ENCODE measurements around the gene GABARAPL2. TPM values are rescaled to one million over a fixed set of nuclear protein-coding genes. Genes with fewer than 3 reads are reported as not detected.
A peak's percentile ranks its signal among the peaks of the same experiment; 100 is the strongest.

The GABARAPL2 gene
- total RNA-seq, 3 donors from 2014 or later = 51.2 to 56.0 (median 53.7) TPM

GRCh38 chr16:75622761-75623605 lies 56.8 kb downstream of the GABARAPL2 start, which contains the start of gene ADAT1:
Gene ADAT1, minus strand, starts transcription at chr16:75623281. Its CDS starts 2,482 bp downstream, at chr16:75620799.
- no peaks in the 10 kb centered on the region for H3K27me3 Mint-ChIP-seq (ENCODE audit: low read depth)
- DNase-seq = peak; percentile 96
- peak; percentile 92 to 94 for ATAC-seq
- no peaks in the 10 kb centered on the region for H3K9me3 Mint-ChIP-seq
- peak within 1 kb of the TSS; percentile 94 for H3K4me3 Mint-ChIP-seq
- peaks cover 48% of the 10 kb centered on the region for H3K36me3 Mint-ChIP-seq (ENCODE audit: insufficient read depth)
- H3K4me1 Mint-ChIP-seq (ENCODE audit: low read depth) = peaks cover 52% of the 10 kb centered on the region

GRCh38 chr16:75624921-75625334 lies 58.7 kb downstream of the GABARAPL2 start:
- Mint-ChIP-seq H3K27me3 (ENCODE audit: low read depth) (no peaks in the 10 kb centered on the region), H3K4me3 (no peak overlapping the region), H3K4me1 (ENCODE audit: low read depth) (peaks cover 64% of the 10 kb centered on the region), H3K9me3 (no peaks in the 10 kb centered on the region), H3K36me3 (ENCODE audit: insufficient read depth) (peaks cover 54% of the 10 kb centered on the region)
- DNase-seq (no peak), ATAC-seq (no peak)

- Mint-ChIP-seq H3K9me3 (no peaks in the 10 kb centered on the region), H3K36me3 (ENCODE audit: insufficient read depth) (peaks cover 58% of the 10 kb centered on the region), H3K4me1 (ENCODE audit: low read depth) (peaks cover 45% of the 10 kb centered on the region), H3K4me3 (no peak overlapping the region), H3K27me3 (ENCODE audit: low read depth) (no peaks in the 10 kb centered on the region)
- ATAC-seq (no peak), DNase-seq (no peak)
Measured at GRCh38 chr16:75626806-75627205, 60.6 kb downstream of the GABARAPL2 start.

Other genes with a start within 250 kb of the GABARAPL2 start
- 10 to 100 TPM; 28.3 to 33.2 (median 28.6) TPM for gene CFDP1, start 132.9 kb upstream of the GABARAPL2 start, total RNA-seq
- 10 to 100 TPM; 45.3 to 49.1 (median 45.9) TPM for gene TMEM170A, start 101.7 kb upstream of the GABARAPL2 start, total RNA-seq
- gene CHST6, start 70.9 kb upstream of the GABARAPL2 start, total RNA-seq = not detected
- under 1 TPM; 0.10 to 0.71 (median 0.16) TPM for gene CHST5, start 30.3 kb upstream of the GABARAPL2 start, total RNA-seq
- 1 to 10 TPM; 3.9 to 6.1 (median 4.1) TPM for gene TMEM231, start 10.1 kb upstream of the GABARAPL2 start, total RNA-seq
- gene ADAT1, start 56.9 kb downstream of the GABARAPL2 start, total RNA-seq = 10 to 100 TPM; 39.1 to 47.1 (median 40.1) TPM
- gene KARS1, start 81.3 kb downstream of the GABARAPL2 start, total RNA-seq = 100 to 1,000 TPM; 345 to 390 (median 357) TPM
- 100 to 1,000 TPM; 120 to 133 (median 128) TPM for gene TERF2IP, start 81.4 kb downstream of the GABARAPL2 start, total RNA-seq
- gene CPHXL2, start 110.6 kb downstream of the GABARAPL2 start, total RNA-seq = not detected
- gene DUXB, start 135.1 kb downstream of the GABARAPL2 start, total RNA-seq = not detected
- not detected for gene CPHXL, start 160.1 kb downstream of the GABARAPL2 start, total RNA-seq

All from activated T-cell treated with anti-CD3 and anti-CD28 coated beads, Interleukin-2, amount 50 U/mL, for 4 hours (primary cell).